IMR-90 (cell line): ENCODE data around the gene PNPLA2. TPM values are rescaled to one million over a fixed set of nuclear protein-coding genes. Genes with fewer than 3 reads are reported as not detected.

Experiments
- ATAC-seq: fragments of 200-7000 bp; cut with Tn5 transposase; 2 replicates; pipeline ENCODE4 v1.9.1; 2020; ENCODE audit warnings: low read depth, mild to moderate bottlenecking, moderate library complexity
- BruUV-seq: library from RNA; stranded (reverse); fragments of 400-500 nt; replicated peaks from 2 replicates; lab custom pipeline; 2021; lab: Mats Ljungman, UMichigan
- CTCF ChIA-PET: fragments of 300-600 bp; formaldehyde crosslinking; extraction: SDS; loops from one replicate; lab custom pipeline; 2021; ENCODE audit warnings: antibody characterized with exemption; lab: Yijun Ruan, JAX
- POLR2A ChIA-PET: fragments of 300-600 bp; sonication (Branson Sonifier 250); formaldehyde crosslinking; loops from one replicate; lab custom pipeline; 2022; ENCODE audit warnings: antibody characterized with exemption; ENCODE audit not compliant: unreplicated experiment; lab: Charles Lee
- DNase-seq: peaks from one replicate; pipeline ENCODE4 v3.0.0; 2013
- H2AFZ ChIP-seq: replicated peaks from 2 replicates; pipeline ENCODE3; 2013; ENCODE audit warnings: low read length, mild to moderate bottlenecking; ENCODE audit not compliant: poor library complexity
- H2AK5ac ChIP-seq: 2 replicates; pipeline ENCODE4 v1.6.1; 2013; ENCODE audit warnings: low read depth, low read length, inconsistent platforms
- H2AK9ac ChIP-seq: replicated peaks from 2 replicates; pipeline ENCODE3; 2013; ENCODE audit warnings: mild to moderate bottlenecking, low read depth, low read length, moderate library complexity; ENCODE audit not compliant: poor library complexity
- H2BK120ac ChIP-seq: 2 replicates; pipeline ENCODE4 v1.6.1; 2013; ENCODE audit warnings: low read depth, low read length, inconsistent platforms
- H2BK15ac ChIP-seq: 3 replicates; pipeline ENCODE4 v1.6.1; 2013; ENCODE audit warnings: low read depth, low read length, inconsistent platforms
- H2BK20ac ChIP-seq: 2 replicates; pipeline ENCODE4 v1.6.1; 2013; ENCODE audit warnings: low read depth, mild to moderate bottlenecking, inconsistent platforms, low read length, moderate library complexity
- H2BK5ac ChIP-seq: 2 replicates; pipeline ENCODE4 v1.6.1; 2013; ENCODE audit warnings: mild to moderate bottlenecking, low read depth, low read length, inconsistent platforms; ENCODE audit not compliant: poor library complexity, severe bottlenecking
- H3K14ac ChIP-seq: replicated peaks from 2 replicates; pipeline ENCODE4 v1.6.1; 2013; ENCODE audit warnings: low read depth, low read length, inconsistent platforms
- H3K18ac ChIP-seq: 2 replicates; pipeline ENCODE4 v1.6.1; 2013; ENCODE audit warnings: low read depth, low read length, control low read depth
- H3K23ac ChIP-seq: 2 replicates; pipeline ENCODE4 v1.6.1; 2013; ENCODE audit warnings: low read depth, low read length, inconsistent platforms
- H3K27ac ChIP-seq: 2 replicates; pipeline ENCODE4 v1.5.1; 2013; ENCODE audit warnings: mild to moderate bottlenecking, control low read depth, low read length; ENCODE audit not compliant: insufficient read depth
- H3K27me3 ChIP-seq: 2 replicates; pipeline ENCODE4 v1.6.1; 2013; ENCODE audit warnings: low read length; ENCODE audit not compliant: control insufficient read depth, insufficient read depth
- H3K36me3 ChIP-seq: 2 replicates; pipeline ENCODE4 v1.6.1; 2013; ENCODE audit warnings: low read length, mixed read lengths; ENCODE audit not compliant: control insufficient read depth, insufficient read depth
- H3K4ac ChIP-seq: 2 replicates; pipeline ENCODE4 v1.6.1; 2013; ENCODE audit warnings: low read depth, low read length, inconsistent platforms
- H3K4me1 ChIP-seq: 2 replicates; pipeline ENCODE4 v1.6.1; 2013; ENCODE audit warnings: low read length, mixed read lengths; ENCODE audit not compliant: control insufficient read depth, insufficient read depth
- H3K4me2 ChIP-seq: 2 replicates; pipeline ENCODE4 v1.6.1; 2013; ENCODE audit warnings: low read depth, mild to moderate bottlenecking, control low read depth, low read length, moderate library complexity
- H3K4me3 ChIP-seq: 2 replicates; pipeline ENCODE4 v1.5.1; 2013; ENCODE audit warnings: low read depth, mild to moderate bottlenecking, control low read depth, low read length, moderate library complexity; ENCODE audit not compliant: insufficient read depth
- H3K56ac ChIP-seq: 2 replicates; pipeline ENCODE4 v1.6.1; 2013; ENCODE audit warnings: low read length, inconsistent platforms; ENCODE audit not compliant: insufficient read depth; ENCODE audit errors: extremely low read depth
- H3K79me1 ChIP-seq, 2 experiments: 2 replicates each; pipeline ENCODE4 v1.6.1; 2013; ENCODE audit warnings: low read length in 2 of 2, inconsistent platforms in 1 of 2, low read depth in 1 of 2
- H3K9ac ChIP-seq: 2 replicates; pipeline ENCODE4 v1.6.1; 2013; ENCODE audit warnings: low read depth, low read length, control low read depth
- H3K9me1 ChIP-seq: 2 replicates; pipeline ENCODE4 v1.6.1; 2013; ENCODE audit warnings: low read length, inconsistent platforms; ENCODE audit not compliant: insufficient read depth
- H3K9me3 ChIP-seq: 2 replicates; pipeline ENCODE4 v1.6.1; 2013; ENCODE audit warnings: low read length; ENCODE audit not compliant: control insufficient read depth, insufficient read depth
- H4K20me1 ChIP-seq: 2 replicates; pipeline ENCODE4 v1.6.1; 2013; ENCODE audit warnings: low read length, inconsistent platforms; ENCODE audit not compliant: insufficient read depth
- H4K5ac ChIP-seq: 2 replicates; pipeline ENCODE4 v1.6.1; 2013; ENCODE audit warnings: mild to moderate bottlenecking, low read depth, low read length, control low read depth
- H4K8ac ChIP-seq, 2 experiments: 2 replicates each; pipeline ENCODE4 v1.6.1; 2013; ENCODE audit warnings: low read depth in 2 of 2, low read length in 2 of 2, control low read depth in 1 of 2, inconsistent platforms in 1 of 2
- H4K91ac ChIP-seq: 2 replicates; pipeline ENCODE4 v1.6.1; 2013; ENCODE audit warnings: low read depth, low read length, inconsistent platforms; ENCODE audit not compliant: insufficient read depth
- MAZ ChIP-seq: IDR thresholded peaks from 2 replicates; pipeline ENCODE4 v1.6.1; 2012; ENCODE audit warnings: low read depth, mild to moderate bottlenecking, low read length, improper control_type of control experiment, moderate library complexity, borderline replicate concordance
- WGBS, 2 experiments: methylation state at CpG; one replicate each; pipeline versions ENCODE4 v1.1.5 to v1.1.7; 2013; ENCODE audit warnings: missing lambda C conversion rate in 2 of 2; ENCODE audit not compliant: insufficient read length in 1 of 2; ENCODE audit errors: extremely low coverage in 2 of 2; 5-methylcytosine and 5-hydroxymethylcytosine counted together
- dilution Hi-C: fragments of 300-500 bp; cut with HindIII; formaldehyde crosslinking; loops from one replicate; pipeline ENCODE4 v1.14.3; 2018; ENCODE audit warnings: low sequenced_read_pairs; ENCODE audit not compliant: unreplicated experiment
- in situ Hi-C: fragments of 300-500 bp; cut with MboI; formaldehyde crosslinking; loops from 3 replicates; pipeline ENCODE4 v1.14.3; 2019; ENCODE audit warnings: low sequenced_read_pairs, inconsistent platforms, mixed read lengths
- intact Hi-C: fragments of 100-400 bp; cut with micrococcal nuclease; formaldehyde crosslinking; loops from 2 replicates; pipeline ENCODE4 v1.10.0; 2022
- polyA plus RNA-seq, 3 experiments: library from polyadenylated mRNA; depleted of rRNA; stranded (reverse); fragments of >200 nt; gene quantifications; 2 replicates each; pipeline ENCODE4 v1.2.3, GENCODE V29; 2012; ENCODE audit warnings: low replicate concordance in 1 of 3
- total RNA-seq: library from RNA; depleted of rRNA; stranded (reverse); fragments of >200 nt; gene quantifications from 2 replicates; pipeline ENCODE4 v1.2.3, GENCODE V29; 2012
- TF ChIP-seq, protein P1 (sequence below): conservative IDR thresholded peaks from 2 replicates; pipeline ENCODE4 v1.5.1; 2012; ENCODE audit warnings: mild to moderate bottlenecking, low read depth, low read length, improper control_type of control experiment

Gene PNPLA2
- total and polyA plus RNA-seq, 2 of the 4 experiments (the other 2 are of a cell fraction), result 7.0 to 94.3 TPM

DNA sequence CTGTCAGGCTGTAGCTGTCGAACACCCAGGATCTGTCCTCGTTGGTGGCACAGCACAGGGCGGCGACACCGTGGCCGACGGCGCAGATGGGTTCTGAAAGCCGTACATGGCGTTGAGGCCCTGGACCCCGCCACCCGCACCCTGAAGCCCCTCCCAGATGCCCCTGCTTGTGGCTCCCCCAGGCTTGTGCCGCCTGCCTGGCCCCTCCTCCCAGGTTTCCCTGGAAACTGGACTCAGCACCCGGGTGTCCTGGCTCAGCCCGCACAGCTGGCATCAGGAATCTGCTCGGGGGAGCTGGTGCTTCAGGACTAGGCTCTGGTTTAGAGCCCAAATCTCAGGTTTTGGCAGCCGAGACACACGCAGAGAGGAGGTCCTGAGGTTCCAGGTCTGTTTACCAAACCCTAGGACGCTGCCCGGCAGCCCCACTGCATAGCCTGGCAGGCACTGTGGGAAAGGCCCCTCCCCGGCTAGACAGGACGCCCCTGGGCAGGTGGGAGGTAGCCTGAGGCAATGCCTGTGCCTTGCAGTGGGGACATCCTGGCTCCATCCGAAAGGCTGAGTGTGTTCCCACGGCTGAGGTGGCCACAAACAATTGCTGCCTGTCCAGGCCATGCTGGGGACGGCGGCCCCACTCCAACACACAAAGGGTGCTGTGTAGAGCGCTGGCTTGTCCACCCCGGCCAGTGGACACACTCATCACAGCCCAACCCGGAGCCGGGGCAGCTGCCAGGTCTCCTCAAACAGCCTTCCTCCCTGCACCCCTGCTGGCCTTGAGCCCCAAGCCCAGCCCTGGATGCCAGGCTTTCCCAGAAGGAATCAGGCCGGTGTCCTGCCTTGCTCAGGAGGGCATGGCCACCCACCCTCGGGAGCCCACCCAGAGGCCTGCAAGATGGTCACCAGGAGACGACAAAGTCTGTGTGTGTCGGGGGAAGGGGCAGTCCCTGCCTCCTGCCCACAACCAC is 46.0 kb upstream of the PNPLA2 start:
- Histone ChIP-seq H3K4ac (no peak overlapping the region), H3K9ac (no peak overlapping the region), H3K9me1 (peaks cover 8% of the 10 kb centered on the region; the same call in 1 of the 2 replicates), H3K27me3 (no peaks in the 10 kb centered on the region), H4K5ac (no peak overlapping the region), H3K14ac (no peak overlapping the region), H3K18ac (no peak overlapping the region), H2AFZ (no peak overlapping the region), H2AK5ac (no peak overlapping the region), H3K36me3 (peaks cover 39% of the 10 kb centered on the region), H3K23ac (no peak overlapping the region), H3K4me2 (no peak overlapping the region), H3K56ac (no peak overlapping the region), H2BK120ac (no peak overlapping the region), H3K79me1 (peaks cover 5 to 56% of the 10 kb centered on the region in 2 experiments), H3K4me1 (peaks cover 9% of the 10 kb centered on the region), H4K20me1 (peaks cover 67% of the 10 kb centered on the region), H4K8ac (no peak overlapping the region), H2AK9ac (no peak overlapping the region), H3K27ac (no peak overlapping the region), H2BK15ac (no peak overlapping the region), H4K91ac (no peak overlapping the region), H3K9me3 (no peaks in the 10 kb centered on the region), H3K4me3 (no peak overlapping the region), H2BK5ac (no peak overlapping the region), H2BK20ac (no peak overlapping the region)
- POLR2A ChIA-PET, result no interaction called here
- TF ChIP-seq MAZ, result no peak
- TF ChIP-seq, protein P1, sequence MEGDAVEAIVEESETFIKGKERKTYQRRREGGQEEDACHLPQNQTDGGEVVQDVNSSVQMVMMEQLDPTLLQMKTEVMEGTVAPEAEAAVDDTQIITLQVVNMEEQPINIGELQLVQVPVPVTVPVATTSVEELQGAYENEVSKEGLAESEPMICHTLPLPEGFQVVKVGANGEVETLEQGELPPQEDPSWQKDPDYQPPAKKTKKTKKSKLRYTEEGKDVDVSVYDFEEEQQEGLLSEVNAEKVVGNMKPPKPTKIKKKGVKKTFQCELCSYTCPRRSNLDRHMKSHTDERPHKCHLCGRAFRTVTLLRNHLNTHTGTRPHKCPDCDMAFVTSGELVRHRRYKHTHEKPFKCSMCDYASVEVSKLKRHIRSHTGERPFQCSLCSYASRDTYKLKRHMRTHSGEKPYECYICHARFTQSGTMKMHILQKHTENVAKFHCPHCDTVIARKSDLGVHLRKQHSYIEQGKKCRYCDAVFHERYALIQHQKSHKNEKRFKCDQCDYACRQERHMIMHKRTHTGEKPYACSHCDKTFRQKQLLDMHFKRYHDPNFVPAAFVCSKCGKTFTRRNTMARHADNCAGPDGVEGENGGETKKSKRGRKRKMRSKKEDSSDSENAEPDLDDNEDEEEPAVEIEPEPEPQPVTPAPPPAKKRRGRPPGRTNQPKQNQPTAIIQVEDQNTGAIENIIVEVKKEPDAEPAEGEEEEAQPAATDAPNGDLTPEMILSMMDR, result no peak
- ATAC-seq (no peak), DNase-seq (no peak)
- BruUV-seq, result no TSS peak
- intact Hi-C loops, result no loop called here
- 90% methylated on average over 21 of the region's 34 CpGs; no CpG with 5 or more reads in 1 of the 2 experiments for WGBS, 2 experiments
- in situ Hi-C loops, result no loop called here
- CTCF ChIA-PET, result no interaction called here
- dilution Hi-C loops, result no loop called here
